ENCODE data around the gene NDUFAF2.
"Not testable (repeated sequence)": the region's sequence is repeated elsewhere in the genome, so short reads cannot be mapped to it uniquely, and the experiment has no call there.

The NDUFAF2 gene

DNA sequence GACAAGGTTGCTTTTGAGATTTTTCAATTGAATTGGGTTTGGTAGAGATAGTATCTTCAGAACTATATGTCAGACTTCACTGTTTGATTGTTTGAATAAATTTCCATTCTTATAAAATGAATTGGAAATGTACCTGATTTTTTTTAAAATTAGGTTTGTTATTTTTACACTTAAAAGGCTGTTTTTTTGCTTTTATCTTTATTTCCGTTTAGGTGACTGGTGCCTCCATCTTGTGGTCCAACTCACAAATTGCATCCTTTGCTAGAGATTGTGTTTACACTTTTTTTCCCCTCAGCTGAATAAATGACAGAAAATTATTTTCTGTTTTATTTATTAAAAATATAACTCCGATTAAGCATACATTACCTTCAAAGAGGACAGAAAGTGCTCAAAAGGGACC is 15.6 kb downstream of the NDUFAF2 start:
- TF ChIP-seq, protein P1, sequence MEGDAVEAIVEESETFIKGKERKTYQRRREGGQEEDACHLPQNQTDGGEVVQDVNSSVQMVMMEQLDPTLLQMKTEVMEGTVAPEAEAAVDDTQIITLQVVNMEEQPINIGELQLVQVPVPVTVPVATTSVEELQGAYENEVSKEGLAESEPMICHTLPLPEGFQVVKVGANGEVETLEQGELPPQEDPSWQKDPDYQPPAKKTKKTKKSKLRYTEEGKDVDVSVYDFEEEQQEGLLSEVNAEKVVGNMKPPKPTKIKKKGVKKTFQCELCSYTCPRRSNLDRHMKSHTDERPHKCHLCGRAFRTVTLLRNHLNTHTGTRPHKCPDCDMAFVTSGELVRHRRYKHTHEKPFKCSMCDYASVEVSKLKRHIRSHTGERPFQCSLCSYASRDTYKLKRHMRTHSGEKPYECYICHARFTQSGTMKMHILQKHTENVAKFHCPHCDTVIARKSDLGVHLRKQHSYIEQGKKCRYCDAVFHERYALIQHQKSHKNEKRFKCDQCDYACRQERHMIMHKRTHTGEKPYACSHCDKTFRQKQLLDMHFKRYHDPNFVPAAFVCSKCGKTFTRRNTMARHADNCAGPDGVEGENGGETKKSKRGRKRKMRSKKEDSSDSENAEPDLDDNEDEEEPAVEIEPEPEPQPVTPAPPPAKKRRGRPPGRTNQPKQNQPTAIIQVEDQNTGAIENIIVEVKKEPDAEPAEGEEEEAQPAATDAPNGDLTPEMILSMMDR (IDR thresholded peaks at IDR 0.05; ENCODE audit: extremely low read depth, missing control alignments): peak; percentile 22
- DNase-seq (ENCODE audit: low spot score): no peak

DNA sequence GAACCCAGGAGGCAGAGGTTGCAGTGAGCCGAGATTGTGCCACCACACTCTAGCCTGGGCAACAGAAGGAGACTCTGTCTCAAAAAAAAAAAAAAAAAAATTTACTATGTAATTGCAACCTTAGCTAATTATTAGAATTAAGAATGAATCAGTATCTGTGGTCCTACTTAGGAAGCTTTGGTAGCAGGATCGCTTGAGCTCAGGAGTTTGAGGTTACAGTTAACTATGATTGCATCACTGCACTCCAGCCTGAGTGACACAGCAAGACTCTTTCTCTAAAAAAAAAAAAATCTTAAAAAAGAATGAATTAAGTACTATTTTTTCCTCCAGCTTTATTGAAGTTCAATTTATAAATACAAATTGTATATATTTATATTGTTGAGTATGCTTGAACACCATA is 16.7 kb downstream of the NDUFAF2 start:
- no peak for DNase-seq (ENCODE audit: low spot score)
- TF ChIP-seq, protein P1 (IDR thresholded peaks at IDR 0.05; ENCODE audit: extremely low read depth, missing control alignments): no peak

DNA sequence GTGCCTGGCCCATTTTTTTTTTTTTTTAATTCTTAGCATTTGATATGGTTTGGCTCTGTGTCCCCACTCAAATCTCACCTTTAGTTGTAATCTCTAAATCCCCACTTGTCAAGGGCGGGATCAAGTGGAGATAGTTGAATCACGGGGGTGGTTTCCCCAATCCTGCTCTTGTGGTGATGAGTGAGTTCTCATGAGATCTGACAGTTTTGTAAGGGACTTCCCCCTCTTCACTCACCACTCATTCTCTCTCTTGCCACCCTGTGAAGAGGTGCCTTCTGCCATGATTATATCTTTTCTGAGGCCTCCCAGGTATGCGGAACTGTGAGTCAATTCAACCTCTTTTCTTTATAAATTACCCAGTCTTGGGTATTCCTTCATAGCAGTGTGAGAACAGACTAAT is 27.2 kb downstream of the NDUFAF2 start:
- DNase-seq (ENCODE audit: low spot score): no peak

DNA sequence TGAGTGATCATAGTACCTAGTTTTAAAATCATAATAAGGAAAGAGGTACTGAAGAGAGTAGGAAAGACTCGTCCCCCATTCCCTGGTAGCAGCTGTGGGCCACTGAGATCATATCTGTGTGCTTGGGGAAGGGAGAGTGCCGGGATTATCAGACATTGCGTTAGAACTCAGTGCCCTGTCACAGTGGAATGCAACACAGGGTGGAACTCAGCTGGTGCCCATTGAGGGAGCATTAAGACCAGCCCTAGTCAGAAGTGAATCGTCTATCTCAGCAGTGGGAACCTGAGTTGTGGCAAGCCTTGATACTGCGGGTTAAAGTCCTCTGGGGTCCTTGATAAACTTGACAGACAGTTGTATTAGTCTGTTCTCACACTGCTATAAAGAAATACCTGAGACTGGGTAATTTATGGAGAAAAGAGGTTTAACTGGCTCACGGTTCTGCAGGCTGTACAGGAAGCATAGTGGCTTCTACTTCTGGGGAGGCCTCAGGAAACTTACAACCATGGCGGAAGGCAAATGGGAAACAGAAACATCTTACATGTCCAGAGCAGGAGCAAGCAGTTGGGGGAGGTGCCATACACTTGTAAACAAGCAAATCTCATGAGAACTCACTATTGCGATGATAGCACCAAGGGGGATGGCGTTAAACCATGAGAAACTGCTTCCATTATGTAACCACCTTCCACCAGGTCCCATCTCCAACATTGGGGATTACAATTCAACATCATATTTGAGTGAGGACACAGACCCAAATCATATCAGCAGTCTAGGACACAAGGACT is 33.1 kb downstream of the NDUFAF2 start:
- TF ChIP-seq, protein P1 (IDR thresholded peaks at IDR 0.05; ENCODE audit: extremely low read depth, missing control alignments): no peak
- no peak for DNase-seq (ENCODE audit: low spot score)

More for the DNA sequence above, 27.2 kb downstream of the NDUFAF2 start:
- TF ChIP-seq, protein P1 (IDR thresholded peaks at IDR 0.05; ENCODE audit: extremely low read depth, missing control alignments): no peak

DNA sequence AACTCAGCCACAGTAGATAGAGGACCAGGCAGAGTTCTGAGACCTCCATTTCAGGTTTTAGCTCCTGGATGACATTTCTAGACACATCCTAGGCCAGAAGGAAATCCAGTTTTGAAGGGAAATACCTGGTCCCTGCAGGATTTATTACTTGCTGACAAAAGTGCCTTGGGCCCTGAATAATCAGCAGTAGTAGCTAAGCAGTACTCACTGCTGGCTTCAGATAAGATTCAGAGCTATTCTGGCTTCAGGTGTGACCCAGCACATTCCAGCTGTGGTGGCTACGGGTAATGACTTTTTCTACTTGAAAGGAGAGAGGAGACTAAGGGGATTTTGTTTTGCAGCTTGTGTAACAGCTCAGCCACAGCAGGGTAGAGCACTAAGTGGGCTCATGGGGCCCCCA is 34.0 kb downstream of the NDUFAF2 start:
- TF ChIP-seq, protein P1 (IDR thresholded peaks at IDR 0.05; ENCODE audit: extremely low read depth, missing control alignments): no peak
- no peak for DNase-seq (ENCODE audit: low spot score)

DNA sequence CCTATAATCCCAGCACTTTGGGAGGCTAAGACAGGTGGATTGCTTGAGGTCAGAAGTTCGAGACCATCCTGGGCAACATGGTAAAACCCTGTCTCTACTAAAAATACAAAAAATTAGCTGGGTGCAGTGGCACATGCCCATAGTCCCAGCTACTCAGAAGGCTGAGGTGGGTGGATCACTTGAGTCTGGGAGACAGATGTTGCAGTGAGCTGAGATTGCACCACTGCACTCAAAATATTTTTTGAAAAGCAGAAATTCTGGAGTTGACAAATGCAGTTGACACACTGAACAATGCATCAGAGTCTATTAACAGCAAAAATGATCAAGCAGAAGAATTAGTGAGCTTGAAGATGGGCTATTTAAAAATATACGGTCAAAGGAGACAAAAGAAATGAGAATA is 35.5 kb downstream of the NDUFAF2 start:
- TF ChIP-seq, protein P1 (IDR thresholded peaks at IDR 0.05; ENCODE audit: extremely low read depth, missing control alignments): no peak

DNA sequence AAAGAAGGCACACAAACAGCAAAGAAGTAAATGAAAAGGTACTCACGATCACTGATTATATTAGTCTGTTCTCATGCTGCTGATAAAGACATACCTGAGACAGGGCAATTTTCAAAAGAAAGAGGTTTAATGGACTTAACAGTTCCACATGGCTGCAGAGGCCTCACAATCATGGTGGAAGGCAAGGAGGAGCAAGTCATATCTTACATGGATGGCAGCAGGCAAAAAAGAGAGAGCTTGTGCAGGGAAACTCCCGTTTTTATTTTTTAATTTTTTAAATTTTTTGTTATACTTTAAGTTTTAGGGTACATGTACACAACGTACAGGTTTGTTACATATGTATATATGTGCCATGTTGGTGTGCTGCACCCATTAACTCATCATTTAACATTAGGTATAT is 37.1 kb downstream of the NDUFAF2 start:
- DNase-seq (ENCODE audit: low spot score): not testable (repeated sequence)

More for the DNA sequence above, 35.5 kb downstream of the NDUFAF2 start:
- DNase-seq (ENCODE audit: low spot score): no peak

DNA sequence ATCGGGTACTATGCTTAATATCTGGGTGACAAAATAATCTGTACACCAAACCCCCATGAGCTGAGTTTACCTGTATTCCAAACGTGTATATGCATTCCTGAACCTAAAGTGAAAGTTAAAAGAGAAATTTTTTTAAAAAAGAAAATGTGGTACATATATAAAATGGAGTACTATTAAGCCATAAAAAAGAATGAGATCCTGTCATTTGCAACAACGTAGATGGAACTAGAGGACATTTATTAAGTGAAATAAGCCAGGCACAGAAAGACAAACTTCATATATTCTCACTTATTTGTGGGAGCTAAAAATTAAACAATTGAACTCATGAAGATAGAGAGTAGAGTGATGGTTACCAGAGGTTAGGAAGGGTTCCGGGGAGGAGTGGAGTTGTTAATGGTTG is 44.8 kb downstream of the NDUFAF2 start:
- DNase-seq (ENCODE audit: low spot score): no peak
- TF ChIP-seq, protein P1 (IDR thresholded peaks at IDR 0.05; ENCODE audit: extremely low read depth, missing control alignments): no peak
